ENCODE measurements around the gene EPHA1.

Gene EPHA1

GRCh38 chr7:143388051-143388450 is 20.6 kb downstream of the EPHA1 start:
- DNase-seq: no peak

- DNase-seq: peak; percentile 24
Observed at GRCh38 chr7:143387156-143387975, 21.3 kb downstream of the EPHA1 start.

- DNase-seq: peak; percentile 36
Observed at GRCh38 chr7:143385891-143386781, 22.5 kb downstream of the EPHA1 start.

GRCh38 chr7:143384661-143385631 is 23.7 kb downstream of the EPHA1 start:
- peak; percentile 62 for DNase-seq

- no peak for DNase-seq
Observed at GRCh38 chr7:143384148-143384547, 24.5 kb downstream of the EPHA1 start.

GRCh38 chr7:143383642-143383957 is 25.1 kb downstream of the EPHA1 start:
- no peak for DNase-seq

- no peak for DNase-seq
Observed at GRCh38 chr7:143382791-143383641, 25.6 kb downstream of the EPHA1 start.

- DNase-seq: no peak
Observed at GRCh38 chr7:143382126-143382790, 26.4 kb downstream of the EPHA1 start.

- DNase-seq: peak; percentile 92
Observed at GRCh38 chr7:143381427-143382125, 27.1 kb downstream of the EPHA1 start.

- peak; percentile 98 for DNase-seq
Observed at GRCh38 chr7:143380646-143381426, 27.8 kb downstream of the EPHA1 start, which contains the start of gene ZYX. Gene ZYX (plus strand): TSS chr7:143381345. CDS start chr7:143381572, 227 bp downstream.

- DNase-seq: peak; percentile 93
Observed at GRCh38 chr7:143380260-143380645, 28.4 kb downstream of the EPHA1 start.

- no peak for DNase-seq
Observed at GRCh38 chr7:143379611-143380259, 28.9 kb downstream of the EPHA1 start.

GRCh38 chr7:143376396-143376795 is 32.3 kb downstream of the EPHA1 start:
- DNase-seq: no peak

- no peak for DNase-seq
Observed at GRCh38 chr7:143375298-143376034, 33.2 kb downstream of the EPHA1 start.

GRCh38 chr7:143374561-143374960 is 34.1 kb downstream of the EPHA1 start:
- DNase-seq: no peak

- DNase-seq: no peak
Observed at GRCh38 chr7:143373255-143373794, 35.3 kb downstream of the EPHA1 start.

- DNase-seq: no peak
Observed at GRCh38 chr7:143372070-143372469, 36.6 kb downstream of the EPHA1 start.
